IPS-11a (cell line): ENCODE measurements around the gene TBRG1.
A peak's percentile ranks its signal among the peaks of the same experiment; 100 is the strongest.

Source experiments
- H3K4me3 ChIP-seq: one replicate; pipeline ENCODE4 v1.5.1; 2013; ENCODE audit warnings: low read depth, low read length, control low read depth

The TBRG1 gene

DNA sequence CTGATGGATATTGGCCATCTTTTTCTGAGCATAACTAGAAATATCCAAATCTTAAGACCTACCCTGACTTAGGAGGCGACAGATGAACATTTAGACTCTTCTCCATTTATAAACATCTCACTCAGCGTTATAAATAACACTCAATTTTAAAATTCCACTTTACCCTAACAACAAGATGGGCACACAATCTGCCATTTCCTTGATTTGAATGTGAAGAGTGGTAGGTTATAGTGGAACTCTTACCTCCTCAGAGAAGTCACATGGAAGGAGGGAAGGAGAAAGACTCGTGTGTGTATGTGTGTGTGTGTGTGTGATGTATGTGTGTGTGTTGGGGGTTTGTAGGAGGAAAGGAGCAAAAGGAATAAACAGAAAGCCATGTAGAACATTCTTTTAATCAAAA is 35.8 kb downstream of the TBRG1 start:
- no peak overlapping the region for H3K4me3 ChIP-seq

DNA sequence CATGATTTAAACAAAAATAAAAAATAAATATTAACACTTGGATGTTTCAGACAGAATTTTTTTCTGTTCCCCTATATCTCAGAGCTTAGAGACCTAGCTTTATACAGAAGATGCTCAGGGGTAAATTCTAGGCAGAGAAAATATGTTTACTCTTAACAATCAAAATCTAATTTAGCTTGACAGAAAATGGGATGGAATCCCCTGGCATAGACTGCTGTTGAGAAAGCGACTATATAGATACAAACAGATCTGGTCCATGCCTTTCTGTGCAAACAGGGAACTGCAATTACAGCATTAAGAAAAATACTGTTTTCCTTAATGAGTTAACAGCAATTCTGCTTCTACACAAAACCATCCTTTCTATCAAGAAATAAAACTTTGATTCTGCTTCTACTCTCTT is 36.3 kb downstream of the TBRG1 start:
- H3K4me3 ChIP-seq, result no peak overlapping the region

- H3K4me3 ChIP-seq, result no peak overlapping the region
Measured at GRCh38 chr11:124661553-124661952, 38.9 kb downstream of the TBRG1 start.

DNA sequence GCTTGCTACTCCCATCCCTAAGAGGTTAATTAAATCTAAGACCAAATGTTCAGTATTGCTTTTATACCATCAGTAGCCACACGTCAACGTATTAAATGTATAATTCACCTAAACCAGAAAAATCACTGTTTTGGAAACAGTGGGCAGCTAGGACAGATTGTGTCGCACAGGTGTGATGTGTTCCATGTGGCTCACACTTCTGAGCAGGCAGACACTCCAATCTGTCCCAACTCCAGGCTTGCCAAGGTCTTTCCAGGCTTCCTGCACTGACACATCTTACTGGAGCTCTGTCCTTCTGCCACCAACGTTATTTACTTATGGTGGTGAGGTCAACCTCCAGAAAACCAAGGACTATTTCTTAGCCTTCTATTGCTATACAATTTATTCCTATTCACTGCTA is 39.4 kb downstream of the TBRG1 start:
- no peak overlapping the region for H3K4me3 ChIP-seq

- H3K4me3 ChIP-seq, result no peak overlapping the region
Measured at GRCh38 chr11:124663861-124664260, 41.2 kb downstream of the TBRG1 start.

DNA sequence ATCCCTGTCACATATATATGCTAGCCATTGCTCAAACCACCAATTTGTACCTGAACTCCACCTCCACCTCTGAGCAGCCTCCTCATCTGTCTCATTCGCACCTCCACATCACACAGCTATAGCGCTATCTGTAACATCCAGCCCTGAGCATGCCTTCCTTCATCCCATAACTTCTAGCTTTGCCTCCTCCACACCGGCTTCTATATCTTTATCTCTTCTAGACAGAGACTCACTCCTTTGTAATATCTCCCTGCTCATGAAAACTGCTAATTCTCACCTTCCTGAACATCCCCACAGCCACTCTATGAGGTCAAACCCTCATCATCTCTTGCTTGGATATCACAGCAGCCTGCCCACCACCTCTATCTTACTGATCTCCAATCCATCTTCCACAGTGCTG is 44.9 kb downstream of the TBRG1 start:
- no peak overlapping the region for H3K4me3 ChIP-seq

DNA sequence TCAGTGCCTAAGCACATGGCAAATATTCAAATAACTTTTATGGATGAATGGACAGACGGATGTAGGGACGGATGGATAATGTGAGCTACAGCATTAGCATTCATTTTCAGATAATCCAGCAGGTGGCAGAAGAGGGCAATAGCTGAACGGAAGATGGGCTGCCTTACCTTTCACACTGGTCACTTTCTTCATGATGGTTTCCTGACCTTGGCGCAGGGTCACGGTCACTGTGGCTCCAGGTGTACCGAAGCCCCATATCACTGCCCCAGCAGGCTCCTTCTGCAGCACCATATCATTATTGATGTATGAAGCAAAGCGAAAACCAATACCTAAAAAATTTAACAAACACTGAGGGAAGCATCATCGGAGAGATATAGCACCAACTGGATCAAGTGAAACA is 46.5 kb downstream of the TBRG1 start:
- no peak overlapping the region for H3K4me3 ChIP-seq

- H3K4me3 ChIP-seq, result no peak overlapping the region
Measured at GRCh38 chr11:124670732-124671131, 48.1 kb downstream of the TBRG1 start.

DNA sequence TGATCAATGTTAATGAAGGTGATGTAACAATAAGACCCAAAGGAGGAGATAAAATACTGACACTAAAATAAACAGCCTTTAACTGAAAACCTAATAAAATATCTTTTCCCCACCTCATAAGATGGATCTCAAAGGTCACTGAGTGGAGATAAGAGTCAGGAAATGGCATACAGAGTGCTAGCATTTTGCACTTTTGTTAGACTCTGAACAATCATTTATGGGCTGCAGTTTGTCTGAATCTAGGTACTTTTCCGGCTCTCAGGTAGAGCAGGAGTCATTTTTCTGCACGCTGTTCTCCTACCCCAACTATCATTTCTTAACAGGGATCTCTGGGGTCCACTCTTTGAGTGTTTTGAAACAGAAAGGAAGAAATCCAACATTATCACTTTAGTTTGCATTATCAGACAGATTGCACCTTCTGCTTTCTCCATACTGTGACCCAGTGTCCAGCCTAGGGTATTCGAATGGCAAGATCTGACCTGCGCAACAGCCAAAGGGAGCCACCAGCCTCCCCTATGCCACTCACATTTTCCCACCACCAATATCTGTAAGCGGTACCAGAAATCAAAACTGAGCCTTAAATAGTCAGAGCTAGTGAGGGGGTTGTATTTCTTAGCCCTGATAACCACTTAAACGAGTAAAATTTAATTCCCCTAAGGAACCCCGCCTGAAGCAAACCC is 50.0 kb downstream of the TBRG1 start:
- H3K4me3 ChIP-seq, result peak overlapping the region; percentile 77

- H3K4me3 ChIP-seq, result peak within 1 kb of the TSS; percentile 77
Measured at GRCh38 chr11:124673333-124674167, 50.9 kb downstream of the TBRG1 start, which contains the start of the genes SIAE and SPA17. Gene SIAE (minus strand): TSS chr11:124673739. CDS start chr11:124673708, 31 bp downstream. Gene SPA17 (plus strand): TSS chr11:124673904. CDS start chr11:124675265, 1,361 bp downstream.

DNA sequence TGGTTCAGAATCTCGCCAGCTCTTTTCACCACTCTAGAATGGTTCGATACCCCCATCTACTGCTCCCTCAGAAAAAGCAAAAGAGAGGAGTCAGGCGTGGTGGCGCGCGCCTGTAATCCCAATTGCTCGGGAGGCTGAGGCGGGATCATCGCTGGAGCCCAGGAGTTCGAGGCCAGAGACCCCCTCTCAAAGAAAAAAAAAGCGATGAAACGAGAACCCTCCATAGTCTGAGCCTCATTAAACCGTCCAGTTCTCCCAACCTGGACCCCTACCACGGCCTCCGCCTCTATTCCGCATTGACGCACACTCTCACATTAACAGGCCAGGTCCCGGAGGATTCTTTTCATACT is 51.5 kb downstream of the TBRG1 start:
- H3K4me3 ChIP-seq, result peak overlapping the region; percentile 77

DNA sequence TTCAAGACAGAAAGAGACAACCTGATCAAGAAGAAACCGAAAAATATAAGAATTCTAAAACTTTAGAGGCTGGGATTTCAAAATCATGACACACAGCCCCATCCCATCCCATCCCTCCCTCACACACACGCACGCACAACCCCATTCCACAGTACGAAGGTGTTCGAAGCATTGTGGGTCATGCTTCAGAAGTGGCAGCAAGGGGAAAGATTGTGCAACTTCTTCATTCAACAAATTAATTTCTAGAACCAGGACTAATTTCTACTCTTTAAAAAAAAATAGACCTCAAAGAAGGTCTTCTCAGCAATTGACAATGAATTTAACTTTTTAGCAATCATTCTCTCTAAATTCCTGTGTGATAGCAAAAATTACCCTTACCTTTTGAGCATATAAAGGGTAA is 51.9 kb downstream of the TBRG1 start:
- peak overlapping the region; percentile 77 for H3K4me3 ChIP-seq

DNA sequence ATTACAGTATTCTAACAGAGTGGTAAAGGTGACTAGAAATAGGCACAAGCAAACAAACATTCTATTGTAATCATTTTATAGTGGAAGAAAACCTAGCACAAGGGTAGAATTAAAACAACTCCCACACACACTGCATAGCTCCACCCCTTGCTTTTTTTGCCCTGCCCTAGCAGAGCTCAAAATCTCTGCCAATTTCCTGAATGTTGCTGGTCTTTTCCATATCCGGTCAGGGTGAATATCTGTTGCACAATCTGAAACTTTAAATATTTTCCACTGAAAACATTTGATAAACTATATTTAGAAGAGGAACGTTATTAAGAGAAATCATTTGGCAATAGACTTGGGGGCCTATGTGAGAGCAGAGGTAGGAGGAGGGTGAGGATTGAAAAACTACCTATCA is 53.7 kb downstream of the TBRG1 start:
- no peak overlapping the region for H3K4me3 ChIP-seq

DNA sequence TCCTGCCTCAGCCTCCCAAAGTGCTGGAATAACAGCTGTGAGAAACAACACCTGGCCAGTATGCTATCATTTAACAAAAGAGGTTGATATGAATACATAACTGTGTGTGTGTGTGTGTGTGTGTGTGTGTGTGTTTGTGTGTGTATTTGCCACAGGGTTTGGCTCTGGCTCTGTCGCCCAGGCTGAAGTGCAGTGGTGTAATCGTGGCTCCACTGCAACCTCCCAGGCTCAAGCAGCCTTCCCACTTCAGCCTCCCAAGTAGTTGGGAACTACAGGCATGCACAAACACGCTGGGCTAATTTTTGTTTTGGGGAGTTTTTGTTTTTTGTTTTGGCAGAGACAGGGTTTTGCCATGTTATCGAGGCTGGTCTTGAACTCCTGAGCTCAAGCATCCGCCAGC is 55.8 kb downstream of the TBRG1 start:
- H3K4me3 ChIP-seq, result no peak overlapping the region

DNA sequence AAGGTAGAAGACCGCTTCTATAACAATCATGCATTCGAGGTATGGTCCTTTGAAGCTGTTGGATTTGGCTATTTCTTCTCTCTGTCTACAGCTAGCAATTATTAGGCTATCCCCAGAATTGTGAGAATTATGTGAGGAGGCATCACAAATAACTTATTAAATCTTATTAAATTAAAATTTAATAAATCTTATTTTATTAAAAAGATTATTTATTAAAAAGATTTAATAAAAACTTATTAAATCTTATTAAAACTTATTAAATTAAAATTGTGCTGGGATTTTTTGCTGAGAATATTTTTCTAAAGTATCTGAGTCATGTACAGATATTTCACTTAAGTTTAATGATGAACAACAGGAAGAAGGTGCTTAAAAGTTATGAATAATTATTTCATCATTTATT is 58.8 kb downstream of the TBRG1 start:
- H3K4me3 ChIP-seq, result no peak overlapping the region

DNA sequence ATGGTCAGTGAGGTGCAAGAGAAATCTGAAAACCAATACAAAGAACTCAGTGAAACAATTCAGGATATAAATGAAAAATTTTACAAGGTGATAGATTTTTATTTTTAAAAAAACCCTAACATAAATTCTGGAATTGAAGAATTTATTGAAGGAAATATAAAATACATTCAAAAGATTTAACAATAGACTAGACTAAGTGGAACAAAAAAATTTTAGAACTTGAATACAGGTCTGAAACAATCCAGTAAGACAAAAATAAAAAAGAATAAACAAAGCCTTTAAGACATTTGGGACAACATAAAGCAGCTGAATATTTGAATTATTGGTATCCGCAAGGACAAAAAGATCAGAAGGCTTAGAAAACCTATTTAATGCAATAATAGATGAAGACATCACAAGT is 59.8 kb downstream of the TBRG1 start:
- H3K4me3 ChIP-seq, result no peak overlapping the region
